Uterus (tissue), 2 donors: Measurements from ENCODE around the gene OXCT2.

Experiments used
- CTCF ChIP-seq, 4 experiments: fragments of 200-600 bp in 2 of 4; fragments of 450-650 bp in 2 of 4; sonication (generic) in 2 of 4; IDR thresholded peaks; one replicate each; pipeline ENCODE4 v1.5.1; 2016 to 2019; ENCODE audit warnings: antibody characterized with exemption in 4 of 4, mild to moderate bottlenecking in 2 of 4, moderate library complexity in 1 of 4
- POLR2A ChIP-seq, 2 donors: fragments of 450-650 bp; IDR thresholded peaks; one replicate each; pipeline ENCODE4 v1.6.1; 2016; ENCODE audit warnings: antibody characterized with exemption in 2 of 2, mild to moderate bottlenecking in 1 of 2, moderate library complexity in 1 of 2

GRCh38 chr1:39762550-39763540, 8.3 kb downstream of the OXCT2 start:
- TF ChIP-seq CTCF (IDR thresholded peaks at IDR 0.05) (no peak), POLR2A (IDR thresholded peaks at IDR 0.05) (no peak)
